Effector CD4-positive, alpha-beta T cell (primary cell): Measurements from ENCODE around the gene CD8A.

ENCODE experiments used
- DNase-seq: peaks from one replicate; pipeline ENCODE4 v3.0.0-alpha.2; 2020

CD8A gene

DNA sequence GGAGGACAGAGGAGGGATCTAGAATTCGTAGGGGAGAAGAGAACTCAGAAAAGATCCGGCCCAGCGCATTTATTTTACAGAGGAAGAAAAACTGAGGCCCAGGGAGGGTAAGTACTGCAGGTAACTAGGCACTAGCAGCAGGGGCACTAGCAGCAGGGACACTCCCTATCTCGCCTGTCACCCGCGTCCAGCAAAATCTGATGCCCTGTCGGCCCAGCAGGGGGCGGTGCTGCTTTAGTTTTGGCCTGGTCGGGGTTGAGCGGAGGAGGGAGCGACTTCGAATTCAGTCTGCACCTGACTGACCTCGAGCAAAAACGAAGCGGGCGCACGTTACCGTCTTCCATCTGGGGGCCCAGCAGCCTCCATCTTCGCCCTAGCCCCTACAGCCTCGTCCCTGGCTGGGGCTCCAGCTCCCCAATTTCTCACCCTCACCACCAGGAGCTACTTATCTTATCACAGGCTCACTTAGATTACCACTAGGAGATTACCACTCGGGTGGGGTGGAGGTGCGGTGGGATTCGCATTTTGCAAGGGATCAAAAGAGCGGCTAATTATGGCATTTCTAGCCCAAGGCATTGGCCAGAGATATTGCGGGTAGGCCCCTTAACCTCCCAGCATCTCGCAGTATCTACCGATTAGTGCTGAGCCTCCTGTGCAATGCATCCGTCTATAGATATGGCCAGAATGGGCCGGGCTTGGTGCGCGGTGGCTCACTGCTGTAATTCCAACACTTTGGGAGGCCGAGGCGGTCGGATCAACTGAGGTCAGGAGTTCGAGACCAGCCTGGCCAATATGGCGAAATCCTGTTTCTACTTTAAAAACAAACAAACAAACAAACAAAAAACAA lies 17.8 kb upstream of the CD8A start:
- peak; percentile 79 for DNase-seq

DNA sequence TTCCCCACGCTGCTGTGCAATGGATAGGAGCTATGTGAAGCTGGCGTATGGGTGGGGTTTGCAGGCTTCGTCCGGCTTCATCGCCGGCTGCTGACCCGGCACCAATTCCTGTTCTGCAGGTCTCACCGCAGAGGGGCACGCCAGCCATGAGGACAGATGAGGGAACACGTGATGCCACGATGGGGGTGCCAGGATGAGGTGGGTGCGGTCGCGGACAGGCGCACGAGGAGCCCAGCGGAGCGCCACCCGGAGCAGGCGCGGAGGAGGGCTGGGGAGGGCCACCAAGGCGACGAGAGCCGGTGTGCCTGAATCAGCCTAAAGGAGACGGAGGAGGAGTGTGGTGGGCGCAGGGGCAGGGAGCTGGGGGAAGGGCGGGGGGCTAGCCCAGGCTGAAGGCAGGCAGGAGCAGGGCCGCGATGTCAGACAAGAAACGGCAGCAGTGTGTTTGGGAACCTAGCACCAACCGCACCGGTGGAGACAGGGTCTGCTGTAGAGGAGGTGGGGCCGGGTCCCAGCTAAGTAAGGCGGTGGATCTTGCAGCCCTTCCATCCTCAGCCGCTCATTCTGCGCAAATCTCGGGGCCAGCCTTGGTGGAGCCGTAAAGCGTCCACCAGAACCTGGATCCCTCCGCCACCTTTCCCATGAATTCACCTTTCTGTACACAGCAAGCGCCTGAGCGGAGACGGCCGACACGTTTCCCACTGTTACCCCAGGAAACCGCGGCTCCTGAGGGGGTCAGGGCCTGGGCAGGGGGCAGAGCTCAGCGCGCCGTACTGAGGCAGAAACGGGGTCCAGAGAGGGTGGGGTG lies 17.0 kb upstream of the CD8A start:
- DNase-seq = no peak

DNA sequence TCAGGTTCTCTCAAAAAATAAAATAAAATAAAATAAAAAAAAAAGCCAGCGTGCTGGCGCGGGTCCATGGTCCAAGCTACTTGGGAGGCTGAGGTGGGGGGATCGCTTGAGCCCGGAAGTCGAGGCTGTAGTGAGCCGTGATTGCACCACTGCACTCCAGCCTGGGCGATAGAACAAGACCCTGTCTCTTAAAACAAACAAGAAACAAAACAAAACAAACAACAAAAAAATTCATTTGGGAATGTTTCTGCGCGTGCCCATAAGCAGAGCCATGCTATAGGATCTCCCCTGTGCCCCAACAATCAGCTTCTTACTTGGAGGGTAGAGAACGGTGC lies 16.4 kb upstream of the CD8A start:
- DNase-seq = no peak

DNA sequence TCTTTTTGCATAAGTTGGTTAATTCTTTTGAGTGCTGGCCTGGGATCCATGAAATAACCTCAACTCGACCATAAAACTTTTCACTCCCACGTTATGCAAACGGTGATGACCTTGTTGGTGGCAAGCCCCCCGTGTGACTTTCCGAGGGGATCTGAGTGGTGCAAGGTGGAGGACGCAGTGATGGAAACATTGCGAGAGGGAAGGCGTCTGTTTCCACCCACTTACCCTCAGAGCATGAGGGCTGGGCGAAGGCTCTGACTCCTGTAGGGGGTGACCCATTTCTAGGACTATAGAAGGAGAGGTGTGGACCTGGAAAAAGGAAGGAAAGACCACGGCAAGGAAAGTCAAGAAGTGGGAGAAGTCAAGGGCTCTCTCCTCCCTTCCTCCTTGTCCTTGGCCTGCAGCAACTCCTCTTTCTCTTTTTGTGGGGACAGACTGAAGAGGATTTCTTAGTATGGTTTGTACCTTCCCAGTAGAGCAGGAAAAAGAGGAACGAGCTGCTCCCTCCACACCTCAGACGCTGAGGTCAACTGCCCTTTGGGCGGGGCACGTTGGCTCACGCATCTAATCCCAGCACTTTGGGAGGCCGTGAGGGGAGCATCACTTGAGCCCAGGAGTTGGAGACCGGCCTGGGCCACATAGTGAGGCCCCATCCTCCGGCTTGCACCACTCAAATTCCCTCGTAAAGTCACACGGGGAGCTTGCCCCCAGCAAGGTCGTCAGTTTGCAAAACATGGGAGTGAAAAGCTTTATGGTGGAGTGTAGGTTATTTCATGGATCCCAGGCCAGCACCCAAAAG lies 15.5 kb upstream of the CD8A start:
- no peak for DNase-seq

DNA sequence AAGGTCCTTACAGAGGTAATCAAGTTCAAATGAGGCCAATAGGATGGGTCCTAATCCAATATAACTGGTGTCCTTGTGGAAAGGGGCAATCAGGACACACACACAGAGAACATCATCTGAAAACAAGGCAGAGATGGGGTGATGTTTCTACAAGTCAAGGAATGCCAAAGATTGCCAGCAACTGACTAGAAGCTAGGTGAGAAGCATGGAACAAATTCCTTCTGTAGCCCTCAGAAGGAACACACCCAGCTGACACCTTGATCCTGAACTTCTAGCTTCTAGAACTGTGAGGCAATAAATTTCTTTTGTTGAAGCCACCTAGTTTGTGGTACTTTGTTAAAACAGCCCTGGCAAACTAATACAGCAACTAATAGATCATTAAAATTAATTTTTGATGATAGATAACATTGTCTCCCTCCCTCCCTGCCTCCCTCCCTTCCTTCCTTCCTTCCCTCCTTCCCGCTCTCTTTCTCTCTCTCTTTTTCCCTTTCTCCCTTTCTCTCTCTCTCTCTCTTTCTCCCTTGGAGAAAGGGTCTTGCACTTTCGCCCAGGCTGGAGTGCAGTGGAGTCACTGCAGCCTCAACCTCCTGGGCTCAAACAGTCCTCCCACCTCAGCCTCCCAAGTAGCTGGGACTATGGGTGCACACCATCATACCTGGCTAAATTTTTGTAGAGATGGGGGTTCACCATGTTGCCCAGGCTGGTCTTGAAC lies 10.3 kb upstream of the CD8A start:
- no peak for DNase-seq

DNA sequence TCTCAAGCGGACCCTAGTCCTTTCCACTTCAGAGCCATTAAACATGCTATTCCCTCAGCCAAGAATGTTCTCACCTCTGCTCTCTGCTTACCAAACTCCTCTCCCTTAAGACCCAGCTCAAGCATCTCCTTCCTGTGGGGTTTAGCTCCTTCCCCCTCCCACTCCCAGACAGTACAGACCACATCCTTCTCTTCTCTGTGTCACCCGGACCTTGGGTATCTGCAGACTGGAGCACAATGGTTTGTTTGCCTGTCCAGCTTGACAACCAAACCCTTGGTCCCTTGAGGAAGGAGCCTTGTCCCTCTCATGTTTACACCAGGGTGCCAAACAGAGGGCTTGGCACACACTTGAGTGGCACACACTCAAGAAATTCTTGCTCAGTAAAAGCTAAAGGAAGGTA lies 4.1 kb upstream of the CD8A start:
- no peak for DNase-seq

DNA sequence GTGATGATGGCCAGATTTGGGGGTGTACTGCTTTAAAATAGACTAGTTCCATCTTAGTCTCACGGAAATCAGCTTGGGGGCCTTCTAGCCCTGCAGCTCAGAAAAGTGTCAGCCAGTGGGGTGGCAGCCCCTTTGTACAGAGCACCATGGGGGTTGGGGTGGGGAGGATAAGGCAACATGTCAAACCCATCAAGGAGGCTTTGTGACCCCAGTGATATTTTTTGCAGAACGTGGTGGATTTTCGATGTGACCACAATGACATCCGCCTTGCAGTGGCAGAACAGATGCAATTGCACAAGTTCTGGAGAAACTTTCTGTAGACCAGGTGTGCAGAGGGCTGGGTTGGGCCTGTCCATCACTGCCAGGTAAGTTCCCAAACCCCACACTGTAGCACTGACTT lies 3.0 kb upstream of the CD8A start:
- no peak for DNase-seq

DNA sequence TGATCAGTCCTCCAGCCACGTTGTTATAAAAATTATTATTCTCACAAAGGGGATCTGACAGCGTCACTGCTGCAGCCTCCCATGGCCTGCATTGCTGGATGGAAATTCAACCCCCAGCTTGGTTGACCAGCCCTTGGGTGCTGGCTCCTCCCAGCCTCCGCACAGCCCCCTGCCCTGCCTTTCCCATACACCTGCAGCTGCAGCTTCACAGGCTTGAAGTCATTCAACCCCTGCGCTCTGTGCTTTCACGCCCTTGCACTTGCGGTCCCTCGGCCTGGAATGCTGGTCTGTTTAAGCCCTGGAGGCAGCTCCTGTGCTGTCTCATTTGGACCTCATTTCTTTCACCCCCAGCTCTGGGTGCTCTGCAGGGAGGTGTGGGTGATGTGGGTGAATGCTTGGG lies 860 bp upstream of the CD8A start:
- DNase-seq = no peak

DNA sequence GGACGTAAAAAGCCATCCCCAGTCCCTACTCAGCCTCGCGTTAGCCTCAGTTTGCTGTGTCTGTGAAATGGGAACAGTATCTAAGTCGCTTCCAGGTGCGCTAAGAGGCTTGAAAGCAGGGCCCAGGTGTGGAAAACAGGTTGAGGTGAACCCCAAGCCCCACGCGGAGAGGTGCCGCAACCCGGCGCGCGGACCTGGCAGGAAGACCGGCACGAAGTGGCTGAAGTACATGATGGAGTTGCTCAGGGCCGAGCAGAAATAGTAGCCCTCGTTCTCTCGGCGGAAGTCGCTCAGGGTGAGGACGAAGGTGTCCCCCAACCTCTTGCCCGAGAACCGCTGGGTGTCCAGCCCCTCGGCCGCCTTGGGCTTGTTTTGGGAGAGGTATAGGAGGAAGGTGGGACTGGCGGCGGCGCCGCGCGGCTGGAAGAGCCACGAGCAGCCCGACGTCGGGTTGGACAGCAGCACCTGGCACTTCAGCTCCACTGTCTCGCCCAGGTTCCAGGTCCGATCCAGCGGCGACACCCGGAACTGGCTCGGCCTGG lies 508 bp downstream of the CD8A start:
- DNase-seq = no peak

DNA sequence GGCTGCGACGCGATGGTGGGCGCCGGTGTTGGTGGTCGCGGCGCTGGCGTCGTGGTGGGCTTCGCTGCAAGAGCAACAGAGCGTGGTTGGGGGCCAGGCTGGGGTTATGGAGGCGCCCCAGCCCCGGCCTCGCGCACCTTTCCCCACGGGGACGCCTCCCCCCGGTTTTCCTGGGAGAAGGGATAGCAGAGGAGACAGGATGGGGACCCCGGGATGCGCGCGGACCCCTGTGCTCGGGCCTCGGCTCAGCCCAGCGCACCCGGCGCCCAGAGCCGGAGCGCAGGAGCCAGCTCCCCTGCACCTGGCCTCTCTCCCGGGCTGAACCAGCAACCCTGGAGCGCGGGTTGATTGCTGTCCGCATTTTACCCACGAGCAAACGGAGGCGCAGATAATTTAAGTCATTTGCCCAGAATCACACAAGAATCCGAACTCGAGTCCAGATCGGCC lies 1.0 kb downstream of the CD8A start:
- DNase-seq = no peak

DNA sequence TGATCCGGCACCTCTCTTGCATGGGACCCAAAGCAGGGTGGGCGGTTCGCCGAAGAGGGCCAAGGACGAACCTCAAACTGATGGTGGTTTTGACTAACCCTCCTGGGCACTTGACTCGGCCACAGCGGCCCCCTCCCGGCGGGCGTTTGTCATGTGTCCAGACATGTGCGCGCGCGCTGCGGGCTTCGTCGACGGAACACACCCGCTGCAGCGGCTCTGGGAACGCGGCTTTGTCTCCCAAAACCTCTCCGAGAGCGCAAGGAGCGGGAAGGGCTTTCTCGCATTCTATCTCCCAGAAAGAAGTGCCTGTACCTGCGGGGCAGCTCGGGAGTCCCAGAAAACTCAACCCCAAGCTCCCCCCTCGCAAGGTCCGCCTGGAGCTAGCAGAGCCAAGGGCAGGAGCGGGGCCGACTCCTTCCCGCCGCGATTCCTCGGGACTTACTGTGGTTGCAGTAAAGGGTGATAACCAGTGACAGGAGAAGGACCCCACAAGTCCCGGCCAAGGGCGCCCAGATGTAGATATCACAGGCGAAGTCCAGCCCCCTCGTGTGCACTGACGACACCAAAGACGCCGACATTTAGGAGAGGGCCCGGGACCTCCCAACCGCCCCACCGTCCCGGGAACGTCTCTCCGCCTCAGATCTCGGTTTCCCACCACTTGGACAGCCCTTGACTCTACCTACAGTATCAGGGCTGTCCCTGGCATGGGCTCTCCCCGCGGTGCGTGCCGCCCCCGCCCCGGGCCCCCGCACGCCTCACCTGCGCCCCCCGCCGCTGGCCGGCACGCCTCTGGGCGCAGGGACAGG lies 1.6 kb downstream of the CD8A start:
- DNase-seq = no peak

DNA sequence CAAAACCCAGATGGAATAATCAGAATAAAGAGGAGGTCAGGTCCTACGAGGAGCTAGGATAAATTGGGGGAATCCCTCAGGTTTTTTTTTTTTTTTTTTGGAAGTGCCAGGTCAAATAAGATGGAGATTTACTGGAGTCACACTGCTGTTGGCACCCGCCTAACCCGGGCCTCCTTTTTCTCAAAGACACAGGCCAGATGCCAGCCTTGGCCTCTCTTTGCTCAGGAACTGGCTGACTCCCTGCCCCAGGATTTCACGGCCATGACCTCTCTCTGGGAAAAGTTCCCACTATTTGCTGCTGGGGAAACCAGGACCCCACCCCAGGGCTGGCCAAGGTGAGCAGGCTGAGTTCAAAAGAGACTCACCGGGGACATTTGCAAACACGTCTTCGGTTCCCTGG lies 2.5 kb downstream of the CD8A start:
- DNase-seq = no peak

DNA sequence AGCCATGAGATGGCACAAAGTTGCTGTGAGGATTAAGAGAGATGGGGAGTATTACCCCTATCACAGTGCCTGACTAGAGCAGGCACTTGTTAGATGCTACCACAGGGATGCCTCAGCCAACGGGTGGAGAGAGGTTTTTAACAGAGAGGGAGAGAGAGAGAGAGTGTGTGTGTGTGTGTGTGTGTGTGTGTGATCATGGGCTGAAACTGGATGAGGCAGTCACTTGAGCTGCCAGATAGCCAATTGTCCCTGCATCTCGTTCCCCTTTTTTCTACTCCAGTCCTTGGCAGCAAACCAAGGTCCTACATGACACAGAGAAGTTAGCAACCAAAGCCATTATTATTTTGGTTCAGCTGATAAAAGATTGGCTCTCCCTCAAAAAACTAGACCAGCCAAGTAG lies 3.0 kb downstream of the CD8A start:
- DNase-seq = no peak

DNA sequence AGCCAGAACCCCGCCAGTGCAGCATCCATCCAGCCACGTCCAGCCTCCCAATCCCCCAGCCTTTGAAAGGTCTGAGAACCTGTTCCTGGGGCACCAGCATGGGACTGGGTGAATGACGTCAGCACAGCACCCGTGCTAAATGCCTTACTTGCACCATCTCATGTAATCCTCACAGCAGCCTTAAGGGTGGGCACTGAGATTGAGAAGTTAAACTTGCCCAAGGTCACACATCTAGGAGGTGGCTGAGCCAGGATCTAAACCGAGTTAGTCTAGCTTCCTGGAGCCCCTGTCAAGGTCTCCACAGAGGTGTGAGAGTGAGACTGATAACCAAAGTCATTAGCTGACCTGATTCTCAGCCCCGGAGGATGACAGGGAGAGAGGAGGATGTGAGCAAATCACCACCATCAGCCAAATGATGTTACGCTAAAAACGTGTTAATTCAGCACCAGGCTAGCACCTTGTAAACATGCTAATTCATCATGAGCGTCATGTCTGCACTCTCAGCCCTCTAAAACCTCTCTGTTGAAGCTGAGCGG lies 4.6 kb downstream of the CD8A start:
- no peak for DNase-seq

DNA sequence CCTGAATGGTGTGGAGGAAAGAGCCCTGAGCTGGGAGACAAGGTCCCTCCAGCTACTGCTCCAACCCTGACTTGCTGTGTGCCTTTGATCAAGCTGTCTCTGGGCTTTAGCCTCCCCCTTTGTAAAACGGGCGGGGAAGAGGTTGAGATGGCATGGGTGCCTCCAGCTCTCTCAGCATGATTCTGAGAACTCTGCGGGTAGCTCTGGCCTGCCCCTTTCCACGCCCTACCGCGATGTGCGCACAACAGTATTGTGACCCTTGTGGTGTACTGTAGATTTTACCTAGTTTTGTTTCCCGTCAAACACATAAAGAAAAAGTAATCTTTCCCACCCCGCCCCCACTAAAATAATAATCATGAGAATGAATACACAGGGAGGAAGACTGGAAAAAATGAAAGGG lies 5.3 kb downstream of the CD8A start:
- no peak for DNase-seq

DNA sequence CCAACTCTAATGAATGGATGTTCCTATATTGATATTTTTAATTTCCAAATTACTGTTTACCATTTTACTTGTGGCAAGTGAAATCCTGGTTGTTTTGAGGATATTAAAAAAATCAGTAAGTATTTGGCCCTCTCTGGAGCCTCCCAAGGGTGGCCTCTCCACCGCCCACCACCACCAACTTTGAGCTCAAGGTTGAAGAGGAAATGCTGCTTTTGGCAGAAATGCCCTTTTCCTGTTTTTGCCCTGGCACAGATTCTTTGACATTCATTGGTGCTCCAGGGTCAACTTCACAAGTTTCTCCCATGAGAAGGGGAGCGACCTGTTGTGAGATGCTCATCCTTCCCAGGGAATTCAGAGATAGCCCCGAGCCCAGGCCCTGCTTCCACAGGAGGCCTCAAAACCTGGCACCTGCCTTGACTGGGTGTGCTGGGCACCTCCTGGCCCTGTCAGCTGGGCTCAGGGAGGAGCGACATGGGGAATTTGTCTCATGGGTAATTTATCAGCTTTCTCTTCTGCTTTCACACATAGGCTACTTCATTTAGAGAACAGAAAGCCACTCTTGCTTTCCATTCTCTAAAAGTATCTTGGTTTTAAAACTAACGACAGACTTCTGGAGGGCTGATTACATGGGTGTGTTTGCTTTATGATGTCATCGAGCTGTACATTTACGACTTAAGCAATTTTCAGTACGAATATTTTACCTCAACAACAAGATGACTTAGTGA lies 6.9 kb downstream of the CD8A start:
- no peak for DNase-seq

DNA sequence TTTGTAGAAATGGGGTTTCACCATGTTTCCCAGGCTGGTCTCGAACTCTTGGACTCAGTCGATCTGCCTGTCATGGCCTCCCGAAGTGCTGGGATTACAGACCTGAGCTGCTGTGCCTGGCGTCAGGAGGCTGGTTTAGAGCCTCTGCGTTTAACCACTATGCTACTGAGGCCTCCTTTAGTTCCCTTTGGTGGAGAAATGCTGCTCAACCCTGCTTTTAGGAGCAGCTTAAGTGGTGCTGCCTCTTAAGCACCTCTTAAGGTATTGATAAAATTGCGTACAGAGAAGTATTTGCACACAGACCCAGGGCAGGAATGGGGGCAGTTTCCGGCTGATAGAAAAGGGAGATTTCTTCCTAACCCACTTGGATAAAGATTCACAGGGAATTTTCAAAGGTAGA lies 8.0 kb downstream of the CD8A start:
- DNase-seq = no peak

DNA sequence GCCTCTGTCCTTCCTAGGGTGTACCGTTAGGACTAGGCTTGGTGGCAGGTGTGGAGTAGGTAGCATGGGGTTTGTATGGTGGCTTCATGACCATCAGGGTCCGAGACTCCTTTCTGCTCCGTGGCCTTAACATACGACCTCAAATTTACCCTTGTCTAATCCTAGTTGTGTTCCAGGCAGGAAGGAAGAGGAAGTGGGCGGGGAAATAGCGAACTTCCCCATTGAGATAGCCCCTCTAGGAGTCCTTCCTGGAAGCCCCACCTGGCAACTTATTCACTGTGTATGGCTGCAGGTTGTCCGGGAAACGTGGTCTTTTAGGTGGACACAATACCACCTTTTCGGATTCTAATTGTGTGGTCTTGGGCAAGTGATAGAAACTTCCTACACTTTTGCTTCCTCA lies 9.3 kb downstream of the CD8A start:
- no peak for DNase-seq

DNA sequence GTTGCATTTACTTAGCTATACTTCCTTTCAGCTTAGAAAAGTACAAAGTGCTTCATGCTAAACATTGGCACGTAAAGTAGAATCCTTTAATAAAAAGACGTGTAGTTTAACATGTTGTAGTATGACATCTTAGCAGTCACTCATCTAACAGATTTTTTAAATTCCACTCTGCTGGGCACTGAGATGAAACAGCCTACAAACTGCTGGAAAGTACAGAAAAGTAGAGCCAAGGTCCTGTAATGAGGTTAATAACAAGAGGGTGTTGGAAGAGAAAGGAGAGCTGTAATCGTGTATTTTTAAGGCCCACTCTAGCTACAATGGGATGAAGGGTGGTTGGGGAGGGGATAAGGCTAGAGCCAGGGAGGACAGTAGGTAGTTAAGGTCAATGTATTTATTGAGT lies 10.7 kb downstream of the CD8A start:
- no peak for DNase-seq

DNA sequence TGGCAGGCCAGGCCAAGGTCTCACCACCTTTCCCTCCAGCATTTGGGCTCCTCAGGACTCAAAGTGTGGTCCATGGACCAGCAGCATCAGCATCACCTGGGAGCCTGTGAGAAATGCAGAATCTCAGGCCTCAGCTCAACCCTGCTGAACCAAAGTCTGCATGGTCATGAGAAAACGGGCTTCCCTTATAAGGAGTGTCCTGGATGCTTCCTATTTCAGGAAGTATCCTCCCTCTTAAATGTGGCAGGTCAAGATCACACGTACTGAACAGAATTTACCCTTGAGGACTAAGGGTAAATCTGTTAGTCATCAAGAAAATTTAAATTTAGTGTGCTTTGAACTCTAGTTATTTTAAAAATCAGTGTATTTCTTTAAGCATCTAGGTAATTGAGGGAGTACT lies 11.8 kb downstream of the CD8A start:
- no peak for DNase-seq

DNA sequence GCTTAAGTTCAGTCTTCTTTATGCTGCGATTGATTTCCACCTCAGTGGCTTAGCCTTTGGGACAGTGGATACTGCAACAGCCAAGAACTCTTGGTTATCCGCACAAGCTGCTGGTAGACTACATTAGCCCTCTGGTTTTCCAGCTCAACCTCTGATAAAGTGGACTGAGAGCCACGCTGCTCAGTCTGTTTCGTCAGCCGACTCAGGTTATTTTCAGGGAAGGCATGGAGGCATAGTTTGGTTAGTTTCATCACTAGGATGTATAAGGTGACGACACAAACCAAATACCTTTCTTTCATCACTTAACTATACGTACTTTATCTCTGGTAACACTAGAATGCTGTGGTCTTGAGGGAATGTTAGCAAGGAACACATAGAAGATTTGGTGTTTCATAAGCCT lies 14.2 kb downstream of the CD8A start:
- DNase-seq = no peak
